NCI-H1436 treated with DMSO at 0.1 percent for 48 hours (cell line): ENCODE data around the gene SLTM.
A peak's percentile ranks its signal among the peaks of the same experiment; 100 is the strongest.
"Not testable (repeated sequence)": the region's sequence is repeated elsewhere in the genome, so short reads cannot be mapped to it uniquely, and the experiment has no call there.

Experiments used
- DNase-seq: peaks from one replicate; lab custom pipeline; 2025; lab: John Stamatoyannopoulos, UW

Gene SLTM

GRCh38 chr15:58933281-58934113 is at the start of gene SLTM:
Gene SLTM (minus strand): TSS chr15:58933679. CDS start chr15:58933565, 114 bp downstream.
- DNase-seq: peak; percentile 53

GRCh38 chr15:58983261-58983660 is 49.8 kb upstream of the SLTM start:
- DNase-seq: no peak

GRCh38 chr15:58981808-58982475 is 48.5 kb upstream of the SLTM start:
- no peak for DNase-seq

GRCh38 chr15:58980351-58980939 is 47.0 kb upstream of the SLTM start:
- no peak for DNase-seq

- DNase-seq: no peak
These were observed 44.4 kb upstream of the SLTM start for GRCh38 chr15:58977887-58978286.

GRCh38 chr15:58967479-58967878 is 34.0 kb upstream of the SLTM start:
- DNase-seq: no peak

GRCh38 chr15:58966698-58967097 is 33.2 kb upstream of the SLTM start:
- DNase-seq: no peak

GRCh38 chr15:58962662-58963565 is 29.4 kb upstream of the SLTM start:
- DNase-seq: no peak

- no peak for DNase-seq
These were observed 28.7 kb upstream of the SLTM start for GRCh38 chr15:58962136-58962535.

- no peak for DNase-seq
These were observed 25.3 kb upstream of the SLTM start for GRCh38 chr15:58958811-58959210.

- peak; percentile 72 for DNase-seq
These were observed 23.9 kb upstream of the SLTM start for GRCh38 chr15:58957101-58957973.

GRCh38 chr15:58952751-58953150 is 19.3 kb upstream of the SLTM start:
- no peak for DNase-seq

GRCh38 chr15:58951388-58952007 is 18.0 kb upstream of the SLTM start:
- DNase-seq: no peak

GRCh38 chr15:58947179-58947578 is 13.7 kb upstream of the SLTM start:
- DNase-seq: no peak

GRCh38 chr15:58934974-58935373 is 1.5 kb upstream of the SLTM start:
- DNase-seq: not testable (repeated sequence)

GRCh38 chr15:58934521-58934920 is 1.0 kb upstream of the SLTM start:
- DNase-seq: no peak

- no peak for DNase-seq
These were observed 602 bp upstream of the SLTM start for GRCh38 chr15:58934114-58934447.

- no peak for DNase-seq
These were observed 684 bp downstream of the SLTM start for GRCh38 chr15:58932710-58933280.

- DNase-seq: no peak
These were observed 1.4 kb downstream of the SLTM start for GRCh38 chr15:58931987-58932588.

GRCh38 chr15:58929891-58930416 is 3.5 kb downstream of the SLTM start:
- no peak for DNase-seq
